OCI-LY7 (cell line): ENCODE data around the gene RPLP2.

Experiments used
- CTCF ChIP-seq: fragments of 200-600 bp; sonication (generic); conservative IDR thresholded peaks from 2 replicates; pipeline ENCODE4 v1.5.1; 2014; ENCODE audit warnings: mild to moderate bottlenecking, antibody characterized with exemption, low read length, moderate library complexity, mixed read lengths
- EZH2phosphoT487 ChIP-seq: fragments of 200-600 bp; sonication (generic); IDR thresholded peaks from 2 replicates; pipeline ENCODE4 v1.6.1; 2018; ENCODE audit warnings: low read depth, borderline replicate concordance, mild to moderate bottlenecking, mixed run types, antibody characterized with exemption, low read length, moderate library complexity, mixed read lengths

- peak; percentile 51 for TF ChIP-seq CTCF
- TF ChIP-seq EZH2phosphoT487, result no peak
Measured at GRCh38 chr11:839875-840617, 30.3 kb downstream of the RPLP2 start.
